CD4-positive, alpha-beta T cell (primary cell): ENCODE data around the gene BANP. TPM values are rescaled to one million over a fixed set of nuclear protein-coding genes. Genes with fewer than 3 reads are reported as not detected.

Source experiments
- ATAC-seq: fragments of 200-7000 bp; cut with Tn5 transposase; one replicate; pipeline ENCODE4 v1.10.0; 2022; ENCODE audit warnings: mild to moderate bottlenecking; ENCODE audit not compliant: poor library complexity
- CTCF ChIA-PET: fragments of 350-600 bp; sonication (Branson Sonifier 250); formaldehyde crosslinking; loops from one replicate; lab custom pipeline; 2021; ENCODE audit warnings: antibody characterized with exemption, inconsistent platforms; lab: Charles Lee
- POLR2A ChIA-PET: fragments of 350-600 bp; sonication (Branson Sonifier 250); formaldehyde crosslinking; loops from one replicate; lab custom pipeline; 2021; ENCODE audit warnings: antibody characterized with exemption, inconsistent platforms; lab: Charles Lee
- DNase-seq, 14 experiments: peaks; one replicate each; pipeline ENCODE4 v3.0.0-alpha.2; 2013 to 2020; ENCODE audit warnings: mixed read lengths in 2 of 14
- H3K27ac ChIP-seq, 2 donors: one replicate each; pipeline versions ENCODE4 v1.5.1 to v1.7.0; 2013; ENCODE audit warnings: low read length in 2 of 2, low read depth in 1 of 2, mild to moderate bottlenecking in 1 of 2
- H3K27me3 ChIP-seq, 2 experiments: 1 replicate in 1 of 2; 2 replicates in 1 of 2; pipeline versions ENCODE4 v1.6.1 to v1.7.0; 2013; ENCODE audit warnings: low read length in 2 of 2, control low read depth in 1 of 2, mild to moderate bottlenecking in 1 of 2, moderate library complexity in 1 of 2; ENCODE audit not compliant: insufficient read depth in 2 of 2, control insufficient read depth in 1 of 2
- H3K36me3 ChIP-seq: one replicate; pipeline ENCODE4 v1.6.1; 2013; ENCODE audit warnings: low read length, control low read depth; ENCODE audit not compliant: insufficient read depth
- H3K4me1 ChIP-seq: one replicate; pipeline ENCODE4 v1.6.1; 2013; ENCODE audit warnings: low read length, control low read depth; ENCODE audit not compliant: insufficient read depth
- H3K4me3 ChIP-seq: one replicate; pipeline ENCODE4 v1.5.1; 2013; ENCODE audit warnings: mild to moderate bottlenecking, low read length, moderate library complexity
- H3K9me3 ChIP-seq, 2 experiments: 1 replicate in 1 of 2; 2 replicates in 1 of 2; pipeline versions ENCODE4 v1.6.1 to v1.7.0; 2013; ENCODE audit warnings: low read length in 2 of 2, mild to moderate bottlenecking in 2 of 2, control low read depth in 1 of 2, moderate library complexity in 1 of 2; ENCODE audit not compliant: control insufficient read depth in 1 of 2, insufficient read depth in 1 of 2
- H3K27ac Mint-ChIP-seq: one replicate; pipeline ENCODE4 v1.8.0; 2020; ENCODE audit warnings: mixed read lengths
- H3K27me3 Mint-ChIP-seq: one replicate; pipeline ENCODE4 v1.8.0; 2021; ENCODE audit warnings: mixed read lengths
- H3K36me3 Mint-ChIP-seq: one replicate; pipeline ENCODE4 v1.8.0; 2021; ENCODE audit warnings: low read depth, mixed read lengths
- H3K4me1 Mint-ChIP-seq: one replicate; pipeline ENCODE4 v1.8.0; 2021; ENCODE audit warnings: low read depth, mixed read lengths
- H3K4me3 Mint-ChIP-seq: one replicate; pipeline ENCODE4 v1.8.0; 2020; ENCODE audit warnings: mild to moderate bottlenecking, mixed read lengths
- H3K9me3 Mint-ChIP-seq: one replicate; pipeline ENCODE4 v1.8.0; 2020; ENCODE audit warnings: mixed read lengths
- CTCF ChIP-seq: fragments of 200-600 bp; IDR thresholded peaks from one replicate; pipeline ENCODE4 v1.8.0; 2022; ENCODE audit warnings: antibody characterized with exemption, mild to moderate bottlenecking
- intact Hi-C, 2 experiments: fragments of 100-400 bp; cut with DNase I in 1 of 2; cut with micrococcal nuclease in 1 of 2; formaldehyde crosslinking; loops; one replicate each; pipeline versions ENCODE4 v1.15.1 to v1.9.0; 2023 to 2025; cut with DNase I, micrococcal nuclease
- total RNA-seq, 174 experiments: library from RNA in 2 of 174; stranded (reverse) in 2 of 174; gene quantifications; one replicate each; pipeline ENCODE4 v1.2.3 and lab custom pipeline; 2021 to 2026

The BANP gene
- total RNA-seq, 2 experiments from 2014 or later = 57.5 to 58.6 TPM

GRCh38 chr16:88005968-88006367, 54.7 kb downstream of the BANP start:
- no peak overlapping the region for H3K4me3 Mint-ChIP-seq
- ChIA-PET CTCF (no interaction called here), POLR2A (no interaction called here)
- no peak for TF ChIP-seq CTCF
- H3K27me3 Mint-ChIP-seq = no peaks in the 10 kb centered on the region
- intact Hi-C loops = no loop called here
- H3K9me3 Mint-ChIP-seq = no peaks in the 10 kb centered on the region
- Histone ChIP-seq H3K36me3 (peaks cover 61% of the 10 kb centered on the region), H3K27ac (no peak overlapping the region), H3K4me1 (no peaks in the 10 kb centered on the region), H3K4me3 (no peak overlapping the region), H3K27me3 (no peaks in the 10 kb centered on the region), H3K9me3 (no peaks in the 10 kb centered on the region)
- peaks cover 88% of the 10 kb centered on the region for H3K36me3 Mint-ChIP-seq
- DNase-seq = no peak
- H3K4me1 Mint-ChIP-seq = no peaks in the 10 kb centered on the region
- H3K27ac Mint-ChIP-seq = no peak overlapping the region
- ATAC-seq = no peak

DNA sequence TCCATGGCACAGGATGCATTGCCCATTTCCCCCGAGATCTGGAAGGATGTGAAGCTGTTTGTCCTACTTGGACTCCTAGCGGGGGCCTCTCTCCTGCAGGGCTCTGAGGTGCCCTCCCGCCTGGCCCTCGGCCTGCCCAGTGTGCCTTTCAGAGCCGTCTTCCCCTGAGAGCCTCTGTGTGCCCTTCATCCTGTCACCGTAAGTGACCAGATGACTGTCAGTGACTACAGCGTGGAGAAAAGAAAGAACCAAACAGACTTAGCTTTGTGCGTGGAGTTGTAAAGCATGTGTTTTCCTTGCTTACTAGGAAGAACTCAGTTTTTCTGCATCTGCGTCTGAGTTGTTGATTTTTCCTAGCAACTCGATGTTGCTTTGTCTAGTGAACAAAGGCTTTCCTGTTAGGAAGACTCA, 56.1 kb downstream of the BANP start:
- H3K4me1 Mint-ChIP-seq = no peaks in the 10 kb centered on the region
- TF ChIP-seq CTCF = no peak
- H3K4me3 Mint-ChIP-seq = no peak overlapping the region
- H3K9me3 Mint-ChIP-seq = no peaks in the 10 kb centered on the region
- Histone ChIP-seq H3K27me3 (no peaks in the 10 kb centered on the region), H3K9me3 (no peaks in the 10 kb centered on the region), H3K4me3 (no peak overlapping the region), H3K27ac (no peak overlapping the region), H3K36me3 (peaks cover 66% of the 10 kb centered on the region), H3K4me1 (no peaks in the 10 kb centered on the region)
- no peak overlapping the region for H3K27ac Mint-ChIP-seq
- POLR2A ChIA-PET = no interaction called here
- peaks cover 95% of the 10 kb centered on the region for H3K36me3 Mint-ChIP-seq
- CTCF ChIA-PET = no interaction called here
- DNase-seq (peak in 1 of 14 experiments; percentile 25), ATAC-seq (no peak)
- intact Hi-C loops = no loop called here
- H3K27me3 Mint-ChIP-seq = no peaks in the 10 kb centered on the region

GRCh38 chr16:88008840-88009239, 57.6 kb downstream of the BANP start:
- Histone ChIP-seq H3K9me3 (no peaks in the 10 kb centered on the region), H3K27me3 (no peaks in the 10 kb centered on the region), H3K4me1 (no peaks in the 10 kb centered on the region), H3K4me3 (no peak overlapping the region), H3K36me3 (peaks cover 68% of the 10 kb centered on the region), H3K27ac (no peak overlapping the region)
- H3K9me3 Mint-ChIP-seq = no peaks in the 10 kb centered on the region
- POLR2A ChIA-PET = no interaction called here
- DNase-seq = no peak
- H3K36me3 Mint-ChIP-seq = peaks cover 93% of the 10 kb centered on the region
- no peak overlapping the region for H3K27ac Mint-ChIP-seq
- ATAC-seq = no peak
- no peak for TF ChIP-seq CTCF
- no peaks in the 10 kb centered on the region for H3K27me3 Mint-ChIP-seq
- CTCF ChIA-PET = no interaction called here
- intact Hi-C loops = no loop called here
- no peak overlapping the region for H3K4me3 Mint-ChIP-seq
- H3K4me1 Mint-ChIP-seq = no peaks in the 10 kb centered on the region
